ENCODE results near the gene ARID3C. TPM values are rescaled to one million over a fixed set of nuclear protein-coding genes. Genes with fewer than 3 reads are reported as not detected.

ARID3C gene
- total and polyA plus RNA-seq, 2 donors (not counting 3 experiments of a cell fraction or from before 2014, with no cell fraction given): not detected

GRCh38 chr9:34637356-34638137 is 8.7 kb upstream of the ARID3C start, which contains the start of gene SIGMAR1:
Gene SIGMAR1, minus strand, starts transcription at chr9:34637787. Its CDS starts 90 bp downstream, at chr9:34637697.
- Histone ChIP-seq H3K9ac (replicated peaks; ENCODE audit: extremely low read depth, insufficient read depth, low read length) (peak within 1 kb of the TSS; percentile 53), H3K27ac (ENCODE audit: insufficient read depth, low read depth, low read length) (peak within 1 kb of the TSS; percentile 33), H2AFZ (ENCODE audit: low read depth, low read length) (peak within 1 kb of the TSS; percentile 86), H3K4me3 (replicated peaks in 1 of 3; ENCODE audit: insufficient read depth in 1 of 3, low read depth in 1 of 3, low read length in 3 of 3) (peak within 1 kb of the TSS; percentile 10 to 63 (median 47)), H4K20me1 (replicated peaks; ENCODE audit: control insufficient read depth, extremely low read depth, insufficient read depth, low read length) (no peaks in the 10 kb centered on the region), H3K9me1 (replicated peaks; ENCODE audit: control insufficient read depth, extremely low read depth, insufficient read depth, low read length) (no peaks in the 10 kb centered on the region), H3K36me3 (ENCODE audit: control insufficient read depth in 2 of 2, extremely low read depth in 1 of 2, insufficient read depth in 2 of 2, low read length in 2 of 2) (peaks cover 0 to 2% of the 10 kb centered on the region in 2 experiments), H3K4me2 (ENCODE audit: insufficient read depth, low read length) (peak within 1 kb of the TSS; percentile 64), H3K79me2 (ENCODE audit: control insufficient read depth, insufficient read depth, low read length) (peaks cover 19% of the 10 kb centered on the region), H3K27me3 (ENCODE audit: control insufficient read depth in 2 of 2, insufficient read depth in 2 of 2, low read length in 2 of 2) (no peaks in the 10 kb centered on the region), H3K4me1 (ENCODE audit: control insufficient read depth, extremely low read depth, insufficient read depth, low read length) (peaks cover 16% of the 10 kb centered on the region), H3K9me3 (replicated peaks; ENCODE audit: control insufficient read depth, insufficient read depth, low read length) (no peaks in the 10 kb centered on the region)
- DNase-seq (ENCODE audit: low read depth, low spot score) (peak; percentile 91), FAIRE-seq (peak; percentile 89)
- intact Hi-C loops (cut with micrococcal nuclease): loop anchor here (1.0 to 2.0 kb wide), 2 partner anchors 9 to 27 kb away; partner anchors contain the start of gene GALT
- BruUV-seq (replicated peaks): no TSS peak
- POLR2A ChIA-PET: interaction anchor here (1.2 to 1.3 kb wide), 2 partner anchors 9 to 28 kb away, joined by 3 to 7 read pairs; partner anchors contain the start of gene GALT
- dilution Hi-C loops (cut with MboI; ENCODE audit: extremely low pct_ligation_motif_present, low sequenced_read_pairs): no loop called here
- no peak for TF ChIP-seq CTCF (IDR thresholded peaks at IDR 0.05; ENCODE audit: extremely low read depth in 1 of 2, insufficient read depth in 1 of 2, low read depth in 1 of 2, low read length in 2 of 2)
- TF ChIP-seq EZH2 (IDR thresholded peaks at IDR 0.05; ENCODE audit: borderline replicate concordance, low read depth, low read length, severe bottlenecking): no peak
- peak; percentile 90 for TF ChIP-seq POLR2AphosphoS5 (IDR thresholded peaks at IDR 0.05; ENCODE audit: insufficient read depth, low read depth, low read length)
- TF ChIP-seq MYC (IDR thresholded peaks at IDR 0.05; ENCODE audit: low read depth, low read length): no peak
- TF ChIP-seq MAX (IDR thresholded peaks at IDR 0.05; ENCODE audit: insufficient read depth, insufficient read length): peak; percentile 87
- TF ChIP-seq POLR2A (IDR thresholded peaks at IDR 0.05; ENCODE audit: low read depth, low read length): peak; percentile 81
- CTCF ChIA-PET: interaction anchor here (0.8 to 2.7 kb wide), 12 partner anchors 9 to 305 kb away, joined by 3 to 18 read pairs (median 5); partner anchors contain the start of genes DCTN3, GALT and RPP25L

Measured in endothelial cell of umbilical vein (primary cell).